HG02588 (cell line): ENCODE results near the gene PSMA4.
"Not testable (repeated sequence)": the region's sequence is repeated elsewhere in the genome, so short reads cannot be mapped to it uniquely, and the experiment has no call there.

Source experiments
- ATAC-seq: cut with Tn5 transposase; IDR thresholded peaks from one replicate; pipeline ENCODE4 v1.9.1; 2021; ENCODE audit warnings: mild to moderate bottlenecking, moderate library complexity; ENCODE audit not compliant: unreplicated experiment

Gene PSMA4

DNA sequence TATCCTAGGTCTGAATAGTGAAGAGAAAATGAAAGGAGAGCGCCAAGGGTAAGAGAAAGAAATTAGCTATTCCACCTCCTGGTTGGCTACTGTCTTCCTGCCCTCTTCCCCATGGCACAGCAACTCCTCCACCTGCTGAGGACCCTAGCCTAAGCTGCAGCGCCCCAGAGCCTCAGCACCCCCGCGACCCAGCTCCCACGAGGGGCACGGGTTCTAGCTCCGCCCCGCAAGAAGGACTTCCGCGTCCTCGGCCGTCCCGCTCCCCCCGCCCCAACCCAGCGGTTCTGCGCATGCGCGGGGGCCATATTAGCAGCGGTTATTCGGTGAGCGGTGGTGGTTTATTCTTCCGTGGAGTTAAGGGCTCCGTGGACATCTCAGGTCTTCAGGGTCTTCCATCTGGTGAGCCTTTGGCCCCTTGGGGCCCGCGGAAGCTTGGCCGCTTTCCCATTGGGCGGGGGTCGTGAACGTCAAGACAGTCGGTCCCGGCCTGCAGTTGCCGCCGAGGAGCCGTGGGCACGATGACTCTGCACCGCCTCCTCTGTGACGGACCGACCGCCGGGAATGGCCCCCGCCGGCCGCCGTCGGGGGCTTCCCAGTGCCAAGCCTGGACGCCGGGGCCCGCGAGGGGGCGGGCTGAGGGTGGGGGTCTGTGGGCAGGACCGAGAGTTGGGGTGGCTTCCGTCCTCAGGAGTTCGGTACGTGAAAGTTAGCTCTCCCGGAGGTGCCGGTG, at the start of gene PSMA4:
Gene PSMA4, plus strand, starts transcription at position 304 of the 730 bp plus-strand sequence. CDS start 1,484 bp downstream, outside the sequence.
- ATAC-seq = peak; percentile 77

DNA sequence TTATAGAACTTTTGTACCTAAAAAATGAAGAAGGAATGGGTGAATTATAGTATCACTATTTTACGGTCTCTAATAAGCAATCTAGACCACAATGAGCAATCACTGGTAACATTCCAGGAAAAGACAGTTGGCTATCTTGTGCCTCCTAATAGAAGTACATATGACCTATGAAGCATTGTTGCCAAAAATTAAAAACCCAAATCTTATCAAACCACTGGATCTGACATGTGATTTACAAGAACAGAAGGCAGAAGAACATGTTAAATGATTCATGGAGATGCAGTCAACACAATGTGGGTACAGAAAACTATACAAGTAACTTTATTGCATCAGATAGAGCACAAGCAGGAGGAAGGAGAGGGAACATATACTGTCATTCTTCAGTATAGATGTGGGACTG, 47.4 kb upstream of the PSMA4 start:
- ATAC-seq = no peak

DNA sequence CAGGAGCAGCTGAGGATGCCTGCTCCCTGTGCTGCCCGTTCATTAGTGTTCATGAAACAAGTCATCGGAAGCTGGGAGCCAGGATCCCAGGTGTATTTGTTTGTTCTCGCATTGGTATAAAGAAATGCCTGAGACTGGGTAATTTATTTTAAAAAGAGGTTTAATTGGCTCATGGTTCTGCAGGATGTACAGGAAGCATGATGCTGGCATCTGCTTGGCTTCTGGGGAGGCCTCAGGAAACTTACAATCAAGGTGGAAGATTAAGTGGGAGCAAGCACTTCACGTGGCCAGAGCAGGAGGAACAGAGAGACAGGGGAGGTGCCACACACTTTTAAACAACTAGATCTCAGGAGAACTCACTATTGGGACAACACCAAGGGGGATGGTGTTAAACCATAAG, 38.4 kb upstream of the PSMA4 start:
- ATAC-seq = no peak

DNA sequence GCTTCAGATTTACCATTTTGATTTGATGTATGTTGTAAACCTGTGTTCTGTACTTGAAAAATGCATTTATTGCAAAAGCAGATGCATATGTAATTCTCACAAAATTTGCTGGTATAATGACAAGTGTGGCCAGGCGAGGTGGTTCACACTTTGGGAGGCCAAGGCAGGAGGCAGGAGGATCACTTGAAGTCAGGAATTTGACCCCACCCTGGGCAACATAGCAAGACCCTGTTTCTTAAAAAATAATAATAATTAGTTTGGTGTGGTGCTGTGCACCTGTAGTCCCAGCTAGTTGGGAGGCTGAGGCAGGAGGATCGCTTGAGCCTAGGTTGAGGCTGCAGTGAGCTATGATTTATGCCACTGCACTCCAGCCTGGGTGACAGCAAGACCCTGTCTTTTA, 37.6 kb upstream of the PSMA4 start:
- ATAC-seq = no peak

DNA sequence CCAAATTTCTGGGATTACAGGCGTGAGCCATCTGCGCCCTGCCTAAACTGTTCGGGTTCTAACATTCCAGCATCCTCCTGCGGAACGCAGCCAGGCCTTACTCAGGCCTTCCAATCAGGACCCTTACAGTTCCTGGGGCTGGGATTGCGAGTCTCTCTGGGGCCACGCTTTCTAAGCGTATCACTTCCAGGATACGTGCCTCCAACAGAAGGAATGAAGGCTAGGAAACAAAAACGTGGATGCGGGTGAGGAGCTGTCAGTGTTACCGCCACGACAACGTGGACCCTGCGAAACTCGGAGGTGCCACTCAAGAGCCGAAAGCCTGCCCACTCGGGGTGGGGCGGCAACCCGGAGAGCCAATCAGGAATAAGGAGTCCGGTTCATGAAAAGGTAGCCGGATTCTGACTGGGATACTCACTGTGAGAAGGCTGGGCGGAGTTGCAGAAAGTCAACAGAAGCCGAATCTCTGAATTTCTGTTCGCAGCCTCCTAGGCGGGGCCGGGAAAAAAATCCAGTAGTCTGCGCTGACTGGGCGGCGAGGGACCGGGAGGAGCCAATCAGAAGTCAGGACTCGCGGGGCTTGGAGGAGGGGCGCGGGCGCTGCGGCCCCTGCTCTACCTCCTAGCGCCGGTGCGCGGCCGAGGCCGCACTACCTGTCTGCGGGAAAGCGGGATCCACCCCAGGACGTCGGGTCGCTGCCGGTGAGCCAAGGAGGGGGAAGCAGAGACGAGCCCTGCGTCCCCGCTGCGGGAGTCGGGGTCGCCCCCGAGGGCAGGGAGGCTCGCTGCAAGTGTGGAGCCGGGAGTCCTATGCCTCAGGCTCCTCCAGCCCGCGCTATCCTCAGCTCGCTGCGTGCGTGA, 33.0 kb upstream of the PSMA4 start, which contains the start of gene HYKK:
Gene HYKK, plus strand, starts transcription at position 607 of the 860 bp plus-strand sequence. CDS start 5,512 bp downstream, outside the sequence.
- ATAC-seq = peak; percentile 91

DNA sequence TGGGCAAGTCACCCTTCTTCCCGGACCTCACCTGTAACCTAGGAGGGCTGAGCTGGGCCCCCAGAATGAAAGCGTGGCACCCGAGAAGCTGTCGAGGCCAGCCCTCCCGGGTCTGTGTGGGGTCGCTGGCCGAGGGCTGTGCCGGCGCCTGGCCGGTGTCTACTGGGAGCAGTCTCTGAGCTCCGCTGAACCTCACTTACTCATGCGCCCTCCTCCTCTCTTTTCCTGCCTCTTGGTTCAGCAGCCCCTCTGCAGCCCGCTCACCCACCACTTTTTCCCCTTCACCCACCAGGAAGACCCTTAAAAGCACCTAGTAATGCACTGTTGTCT, 32.4 kb upstream of the PSMA4 start:
- ATAC-seq = peak; percentile 12

DNA sequence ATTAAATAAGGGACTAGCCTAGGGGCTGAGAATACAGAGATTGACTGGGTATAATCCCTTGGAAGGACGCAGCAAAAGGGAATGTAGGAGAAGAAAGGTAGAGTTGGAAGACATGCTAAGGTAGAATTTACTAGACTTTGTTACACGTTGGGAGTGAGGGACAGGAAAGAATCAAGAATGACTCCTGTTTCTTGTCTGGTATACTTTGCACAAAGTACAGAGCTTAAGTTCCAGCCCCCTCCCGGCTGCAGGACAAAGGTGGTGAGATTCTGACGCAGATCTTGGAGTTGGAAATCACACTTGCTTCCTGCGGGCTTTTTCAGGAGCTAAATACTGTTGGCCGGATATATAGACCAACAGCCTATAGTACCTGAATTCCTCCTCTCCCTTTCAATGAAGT, 32.0 kb upstream of the PSMA4 start:
- no peak for ATAC-seq

DNA sequence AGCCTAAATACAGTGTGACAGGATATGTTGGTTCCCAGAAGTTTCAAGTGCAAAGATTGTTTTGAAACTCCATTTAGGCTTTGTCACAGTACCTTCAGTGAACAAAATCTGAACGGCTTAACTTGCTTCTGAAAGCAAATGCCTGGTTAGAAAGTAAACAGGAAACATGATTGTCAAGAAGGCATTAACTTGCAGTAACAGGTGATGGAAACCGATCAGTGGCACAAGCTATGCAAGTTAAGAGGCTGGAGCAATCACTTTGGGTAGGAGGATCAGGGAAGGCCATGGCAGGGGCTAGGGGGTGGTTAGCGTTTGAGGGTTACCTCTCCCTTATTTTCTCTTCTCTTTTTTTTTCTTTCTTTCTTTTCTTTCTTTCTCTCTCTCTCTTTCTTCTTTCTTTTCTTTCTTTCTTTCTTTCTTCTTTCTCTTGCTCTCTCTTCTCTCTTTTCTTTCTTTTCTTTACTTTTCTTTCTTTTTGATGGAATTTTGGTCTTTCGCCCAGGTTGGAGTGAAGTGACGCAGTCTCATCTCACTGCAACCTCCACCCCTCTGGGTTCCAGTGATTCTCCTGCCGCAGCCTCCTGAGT, 30.4 kb upstream of the PSMA4 start:
- no peak for ATAC-seq

DNA sequence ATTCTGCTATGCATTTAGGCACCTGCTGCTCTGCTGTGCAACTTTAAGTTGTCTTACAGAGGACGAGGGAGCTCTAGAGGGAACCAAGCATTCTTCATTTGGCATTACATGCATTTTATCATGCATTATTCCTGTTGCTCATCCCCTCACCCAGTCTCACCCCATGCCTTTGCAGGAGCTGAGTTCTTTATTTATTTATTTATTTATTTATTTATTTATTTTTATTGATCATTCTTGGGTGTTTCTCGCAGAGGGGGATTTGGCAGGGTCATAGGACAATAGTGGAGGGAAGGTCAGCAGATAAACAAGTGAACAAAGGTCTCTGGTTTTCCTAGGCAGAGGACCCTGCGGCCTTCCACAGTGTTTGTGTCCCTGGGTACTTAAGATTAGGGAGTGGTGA, 20.2 kb upstream of the PSMA4 start:
- ATAC-seq = not testable (repeated sequence)

DNA sequence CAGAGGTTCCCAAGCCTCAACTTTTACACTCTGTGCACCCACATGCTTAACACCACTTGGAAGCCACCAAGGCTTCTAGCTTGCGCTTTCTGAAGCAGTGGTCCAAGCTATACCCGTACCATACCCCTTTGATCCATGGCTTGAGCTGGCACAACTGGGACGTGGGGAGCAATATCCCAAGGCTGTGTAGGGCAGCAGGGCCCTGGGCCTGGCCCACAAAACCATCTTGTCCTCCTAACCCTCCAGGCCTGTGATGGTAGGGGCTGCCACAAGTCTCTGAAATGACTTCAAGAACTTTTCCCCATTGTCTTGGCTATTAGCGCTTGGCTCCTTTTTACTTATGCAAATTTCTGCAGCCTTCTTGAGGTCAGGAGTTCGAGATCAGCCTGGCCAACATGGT, 16.0 kb upstream of the PSMA4 start:
- no peak for ATAC-seq

DNA sequence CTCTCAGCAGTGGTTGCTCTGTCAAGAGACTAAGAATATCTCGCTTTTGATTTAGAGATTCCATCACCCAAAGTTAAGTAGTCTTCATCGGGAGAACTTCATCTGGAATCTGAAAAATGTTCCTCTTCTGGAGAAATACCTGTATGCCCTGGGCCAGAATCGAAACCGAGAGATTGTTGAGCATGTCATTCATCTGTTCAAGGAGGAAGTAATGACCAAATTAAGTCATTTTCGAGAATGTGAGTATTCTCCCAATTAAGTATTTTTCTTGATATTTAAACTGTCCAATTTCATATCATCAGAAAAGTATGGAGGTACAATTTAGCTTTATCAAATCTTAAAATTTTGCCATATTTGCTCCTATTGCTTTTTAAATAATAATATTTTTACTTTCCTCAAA, 12.9 kb upstream of the PSMA4 start:
- no peak for ATAC-seq

DNA sequence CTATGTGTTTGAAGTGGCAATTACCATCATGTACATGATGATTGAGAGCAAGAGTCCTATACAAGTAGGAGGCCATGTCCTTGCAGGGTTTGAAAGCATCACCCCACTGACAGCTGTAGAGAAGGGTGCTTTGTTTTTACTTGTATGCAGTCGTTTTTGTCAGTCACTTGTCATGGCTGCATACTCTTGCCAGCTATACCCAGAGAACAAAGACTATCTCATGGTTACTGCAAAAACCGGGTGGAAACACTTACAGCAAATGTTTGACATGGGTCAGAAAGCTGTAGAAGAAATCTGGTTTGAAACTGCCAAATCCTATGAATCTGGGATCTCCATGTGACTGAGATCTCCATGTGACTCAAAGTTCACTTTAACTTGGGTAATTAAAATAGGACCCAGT, 6.9 kb upstream of the PSMA4 start:
- ATAC-seq = no peak

DNA sequence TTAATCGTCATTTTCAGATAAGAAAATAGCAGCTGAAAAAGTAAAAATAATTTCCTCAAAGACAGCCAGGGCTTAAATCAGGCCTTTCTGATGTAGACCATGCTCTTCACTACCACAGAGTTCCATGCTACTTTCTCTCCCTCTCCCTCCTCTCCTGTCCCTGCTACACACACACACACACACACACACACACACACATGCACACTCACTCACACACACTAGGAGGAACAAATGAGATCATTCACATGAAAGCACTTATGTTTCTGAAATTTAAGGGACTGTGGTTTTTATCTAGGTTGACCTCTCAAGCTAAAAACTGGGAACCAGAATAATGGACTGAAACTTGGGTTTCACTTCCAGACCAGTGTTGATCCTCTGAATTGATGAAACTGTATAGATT, 4.1 kb upstream of the PSMA4 start:
- ATAC-seq = no peak

DNA sequence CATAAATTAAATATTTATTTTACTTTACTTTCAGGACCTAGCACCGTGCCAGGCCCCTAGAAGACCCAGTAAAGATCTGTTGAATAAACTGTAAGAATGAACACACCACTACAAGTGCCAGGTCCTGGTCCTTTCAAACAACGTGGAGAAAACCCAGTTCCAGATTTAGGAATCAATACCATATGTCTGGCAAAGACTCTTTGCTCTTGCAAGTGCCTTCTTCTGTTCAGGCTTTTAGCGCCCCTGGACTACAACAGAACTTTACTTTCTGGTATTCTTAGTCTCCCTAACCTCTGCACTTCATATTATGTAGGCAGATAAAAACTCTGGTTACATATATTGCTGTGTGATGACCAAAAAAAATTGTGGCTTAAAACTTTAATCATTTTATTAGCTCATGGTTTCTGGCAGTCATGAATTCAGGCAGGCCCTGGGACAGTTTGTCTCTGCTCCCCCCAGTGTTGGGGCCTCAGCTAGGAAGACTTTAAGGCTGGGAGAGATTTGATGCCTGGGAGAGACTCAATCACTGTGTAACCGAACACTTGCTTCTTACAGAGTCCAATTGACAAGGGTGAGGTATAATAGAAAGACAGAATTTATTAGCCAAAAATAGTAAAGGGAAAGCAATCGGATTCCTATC, 2.9 kb upstream of the PSMA4 start:
- ATAC-seq = no peak

DNA sequence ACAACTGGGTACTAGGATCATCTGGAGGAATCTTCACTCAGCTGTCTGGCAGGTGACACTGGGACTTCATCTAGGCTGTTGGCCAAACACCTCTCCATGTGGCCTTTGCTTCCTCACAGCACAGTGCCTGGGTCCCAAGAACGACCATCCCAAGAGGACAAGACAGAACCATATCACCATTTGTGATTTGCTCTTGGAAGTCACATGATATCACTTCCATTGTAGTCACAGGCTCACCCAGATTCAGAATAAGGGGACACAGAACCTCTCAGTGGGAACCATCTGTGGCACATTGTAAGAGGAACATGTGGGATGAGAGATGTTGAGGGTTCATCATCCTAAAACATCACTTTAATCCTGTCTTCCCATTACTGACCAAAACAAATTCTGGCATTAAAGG, 1.9 kb upstream of the PSMA4 start:
- ATAC-seq = no peak

DNA sequence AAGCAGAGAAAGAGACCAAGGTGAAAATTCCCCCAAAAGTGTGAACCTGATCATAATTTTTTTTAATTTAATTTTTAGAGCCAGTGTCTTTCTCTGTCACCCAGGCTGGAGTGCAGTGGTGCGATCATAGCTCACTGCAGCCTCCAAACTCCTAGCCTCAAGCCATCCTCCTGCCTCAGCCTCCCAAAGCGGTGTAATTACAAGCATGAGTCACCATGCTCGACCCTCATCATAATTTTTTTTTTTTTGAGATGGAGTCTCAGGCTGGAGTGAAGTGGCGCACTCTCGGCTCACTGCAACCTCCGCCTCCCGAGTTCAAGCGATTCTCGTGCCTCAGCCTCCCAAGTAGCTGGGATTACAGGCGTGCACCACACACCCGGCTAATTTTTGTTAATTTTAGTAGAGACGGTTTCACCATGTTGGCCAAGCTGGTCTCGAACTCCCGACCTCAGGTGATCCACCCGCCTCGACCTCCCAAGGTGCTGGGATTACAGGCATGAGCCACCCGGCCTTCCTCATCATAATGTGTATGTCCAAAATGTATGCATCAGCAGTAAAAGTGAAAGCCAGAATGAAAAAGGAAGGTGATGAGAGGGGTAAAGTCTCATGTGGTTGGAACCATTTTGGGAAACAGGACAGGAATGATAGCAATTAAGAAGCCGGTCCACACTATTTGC, 642 bp upstream of the PSMA4 start:
- ATAC-seq = not testable (repeated sequence)

DNA sequence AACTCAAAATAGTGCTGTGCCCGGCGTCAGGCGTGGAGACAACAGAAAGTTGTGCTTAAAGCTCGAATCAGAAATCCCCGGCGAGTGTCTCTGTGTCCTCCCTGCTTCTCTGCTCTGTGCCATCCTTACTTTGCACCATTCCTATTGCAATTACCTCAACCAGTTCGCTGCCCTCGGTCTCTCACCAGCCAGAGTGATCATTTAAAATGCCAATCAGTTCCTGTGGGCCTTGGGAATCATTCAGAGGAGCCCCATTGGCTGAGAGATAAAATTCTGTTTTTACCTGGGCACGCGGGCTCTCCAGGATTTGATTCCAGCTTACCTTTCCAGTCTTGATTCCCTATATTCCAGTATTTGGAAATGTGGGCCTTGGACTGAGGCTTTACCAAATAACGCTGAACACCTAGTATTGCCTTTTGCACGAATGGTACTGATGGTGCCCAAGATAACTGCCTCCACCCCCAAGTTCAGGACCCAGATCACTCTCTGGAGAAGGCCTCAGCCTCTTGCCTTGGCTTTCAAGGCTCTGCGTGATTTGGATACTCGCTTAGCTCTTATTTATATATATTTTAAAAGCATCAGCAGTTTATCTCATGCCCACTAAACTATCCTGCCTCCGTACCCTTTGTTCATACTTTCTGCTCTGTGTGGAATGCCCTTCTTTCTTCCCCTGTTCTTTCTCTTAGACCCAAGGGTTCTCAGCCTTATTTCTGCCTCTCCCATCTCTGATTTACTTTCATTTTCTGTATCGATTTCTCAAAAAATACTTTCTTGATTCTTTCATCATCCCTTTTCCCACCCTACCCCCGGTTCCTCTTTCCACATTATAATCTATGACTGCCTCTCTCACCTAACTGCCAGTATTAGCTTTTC, 863 bp downstream of the PSMA4 start:
- ATAC-seq = no peak

DNA sequence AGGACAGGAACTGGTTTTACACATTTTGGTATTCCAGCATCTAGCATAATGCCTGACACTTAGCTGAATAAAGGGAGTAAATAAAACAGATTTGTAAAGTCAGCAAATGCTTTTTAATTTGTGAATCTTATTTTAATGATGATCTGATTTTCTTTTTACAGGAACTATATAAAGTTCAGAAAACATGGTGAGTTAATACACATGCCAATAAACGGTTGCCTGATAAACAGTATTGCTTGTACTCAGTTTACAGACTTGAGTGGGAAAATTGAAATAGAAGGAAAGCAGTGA, 1.4 kb downstream of the PSMA4 start:
- no peak for ATAC-seq

DNA sequence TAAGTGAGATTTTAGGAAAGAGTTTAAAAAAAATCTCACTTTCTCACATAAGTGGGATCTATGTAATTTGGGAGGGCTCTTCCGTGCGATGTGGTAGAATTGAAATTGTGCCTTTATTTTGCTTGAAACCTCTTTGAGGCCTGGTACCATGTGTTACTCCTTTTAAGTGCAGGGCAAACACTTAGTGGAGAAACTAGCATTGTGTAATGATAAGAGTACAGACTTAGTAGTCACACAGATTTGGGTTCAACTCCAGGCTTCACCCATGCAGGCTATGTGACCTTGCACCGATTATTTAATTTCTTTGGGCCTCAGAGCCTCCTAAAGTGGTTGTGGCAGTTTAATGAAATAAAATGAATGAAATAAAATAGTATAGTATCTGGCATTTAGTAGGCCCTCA, 2.4 kb downstream of the PSMA4 start:
- ATAC-seq = no peak

DNA sequence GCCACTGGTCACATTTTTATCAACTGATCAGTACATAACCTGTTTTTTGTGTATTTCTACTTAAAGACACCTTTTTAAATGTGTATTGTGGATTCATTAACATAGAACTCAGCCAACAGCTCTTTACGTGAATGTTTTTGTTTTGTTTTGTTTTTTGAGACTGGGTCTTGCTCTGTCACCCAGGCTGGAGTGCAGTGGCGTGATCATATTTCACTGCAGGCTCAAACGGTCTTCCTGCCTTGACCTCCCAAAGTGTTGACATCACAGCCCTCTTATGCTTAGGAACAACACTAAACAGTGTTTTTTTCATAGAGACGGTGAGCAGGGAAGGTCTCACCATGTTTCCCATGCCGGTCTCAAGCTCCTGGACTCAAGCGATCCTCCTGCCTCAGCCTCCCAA, 9.9 kb downstream of the PSMA4 start:
- no peak for ATAC-seq
